ENCODE measurements around the gene FKBP14. TPM values are rescaled to one million over a fixed set of nuclear protein-coding genes. Genes with fewer than 3 reads are reported as not detected.

The FKBP14 gene
- polyA plus RNA-seq, 2 of the 4 experiments (the other 2 are of a cell fraction): 10.6 to 22.8 TPM

DNA sequence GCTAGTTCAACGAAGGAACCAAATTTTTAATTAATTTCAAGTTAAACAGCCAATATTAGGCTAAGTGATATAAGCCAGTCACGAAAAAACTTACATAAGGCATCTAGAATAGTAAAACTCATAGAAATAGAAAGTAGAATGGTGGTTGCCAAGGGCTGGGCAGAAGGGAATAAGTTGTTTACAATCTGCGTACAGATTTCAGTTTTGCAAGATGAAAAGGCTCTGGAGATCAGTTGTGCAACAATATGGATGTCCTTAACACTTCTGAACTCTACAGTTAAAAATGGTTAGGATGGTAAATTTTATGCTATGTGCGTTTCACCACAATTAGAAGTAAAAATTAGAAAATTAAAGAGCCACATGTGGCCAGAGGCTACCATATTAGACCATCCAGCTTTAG, 50.2 kb downstream of the FKBP14 start:
- FAIRE-seq (no peak), ATAC-seq (no peak), DNase-seq (ENCODE audit: low read depth in 1 of 2, low spot score in 1 of 2) (no peak)
- ChIA-PET CTCF (interaction anchor here (1.2 kb wide), 1 partner anchor 33 kb away, joined by 3 read pairs; no protein-coding TSS in a partner anchor), POLR2A (no interaction called here)
- 95% methylated on average over 4 of the region's 4 CpGs for WGBS (ENCODE audit: missing lambda C conversion rate)
- H3K27ac ChIP-seq: no peak overlapping the region
- H3K4me3 ChIP-seq: no peak overlapping the region
- H3K9me3 ChIP-seq: no peaks in the 10 kb centered on the region
- TF ChIP-seq CTCF (IDR thresholded peaks at IDR 0.05): no peak
- TF ChIP-seq JUN (IDR thresholded peaks at IDR 0.05): no peak
- H3K4me1 ChIP-seq: no peaks in the 10 kb centered on the region
- H3K4me2 ChIP-seq: no peak overlapping the region

DNA sequence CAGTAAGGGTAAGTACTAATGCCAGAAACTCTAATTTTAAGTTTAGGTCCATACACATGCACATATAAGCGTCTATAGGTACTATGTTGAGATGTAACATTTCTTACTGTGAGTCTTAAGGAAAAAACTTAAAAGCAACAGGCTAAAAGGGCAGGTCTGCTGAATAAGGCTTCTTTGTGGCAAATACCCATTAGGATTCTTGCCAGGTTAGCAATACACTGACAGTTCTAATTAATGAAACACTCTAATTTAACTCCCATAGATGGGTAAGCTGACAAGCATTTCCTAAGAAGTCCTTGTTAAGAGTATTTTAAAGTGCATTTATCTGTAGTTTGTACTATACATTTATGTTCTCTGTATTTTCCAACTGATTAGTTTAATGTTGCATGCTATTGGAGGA, 50.9 kb downstream of the FKBP14 start:
- ATAC-seq (no peak), FAIRE-seq (no peak), DNase-seq (ENCODE audit: low read depth in 1 of 2, low spot score in 1 of 2) (no peak)
- 86% methylated on average over 1 of the region's 1 CpG for WGBS (ENCODE audit: missing lambda C conversion rate)
- H3K9me3 ChIP-seq: no peaks in the 10 kb centered on the region
- no peaks in the 10 kb centered on the region for H3K4me1 ChIP-seq
- no peak overlapping the region for H3K4me3 ChIP-seq
- CTCF ChIA-PET: no interaction called here
- TF ChIP-seq HOXB5 (CRISPR knock-in tag; IDR thresholded peaks at IDR 0.05): no peak
- TF ChIP-seq, protein P1, sequence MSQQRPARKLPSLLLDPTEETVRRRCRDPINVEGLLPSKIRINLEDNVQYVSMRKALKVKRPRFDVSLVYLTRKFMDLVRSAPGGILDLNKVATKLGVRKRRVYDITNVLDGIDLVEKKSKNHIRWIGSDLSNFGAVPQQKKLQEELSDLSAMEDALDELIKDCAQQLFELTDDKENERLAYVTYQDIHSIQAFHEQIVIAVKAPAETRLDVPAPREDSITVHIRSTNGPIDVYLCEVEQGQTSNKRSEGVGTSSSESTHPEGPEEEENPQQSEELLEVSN (IDR thresholded peaks at IDR 0.05; ENCODE audit: borderline replicate concordance, low read depth): no peak
- no peak for TF ChIP-seq NFE2L2 (conservative IDR thresholded peaks at IDR 0.05; ENCODE audit: low read length)
- no peak for TF ChIP-seq RAD21 (conservative IDR thresholded peaks at IDR 0.05 in 1 of 2, IDR thresholded peaks at IDR 0.05 in 1 of 2)
- no peak for TF ChIP-seq HOXA7 (CRISPR knock-in tag; IDR thresholded peaks at IDR 0.05)
- no peak for TF ChIP-seq JUN (IDR thresholded peaks at IDR 0.05)
- TF ChIP-seq CEBPB (IDR thresholded peaks at IDR 0.05): no peak
- TF ChIP-seq ELK1 (IDR thresholded peaks at IDR 0.05; ENCODE audit: low read depth, low read length): no peak
- TF ChIP-seq CHD4 (IDR thresholded peaks at IDR 0.05; ENCODE audit: borderline replicate concordance): no peak
- no peak for TF ChIP-seq GATA3 (IDR thresholded peaks at IDR 0.05; ENCODE audit: borderline replicate concordance)
- TF ChIP-seq JUNB (IDR thresholded peaks at IDR 0.05): no peak
- TF ChIP-seq NPAS2 (CRISPR knock-in tag; IDR thresholded peaks at IDR 0.05; ENCODE audit: borderline replicate concordance): no peak
- TF ChIP-seq, protein P2, sequence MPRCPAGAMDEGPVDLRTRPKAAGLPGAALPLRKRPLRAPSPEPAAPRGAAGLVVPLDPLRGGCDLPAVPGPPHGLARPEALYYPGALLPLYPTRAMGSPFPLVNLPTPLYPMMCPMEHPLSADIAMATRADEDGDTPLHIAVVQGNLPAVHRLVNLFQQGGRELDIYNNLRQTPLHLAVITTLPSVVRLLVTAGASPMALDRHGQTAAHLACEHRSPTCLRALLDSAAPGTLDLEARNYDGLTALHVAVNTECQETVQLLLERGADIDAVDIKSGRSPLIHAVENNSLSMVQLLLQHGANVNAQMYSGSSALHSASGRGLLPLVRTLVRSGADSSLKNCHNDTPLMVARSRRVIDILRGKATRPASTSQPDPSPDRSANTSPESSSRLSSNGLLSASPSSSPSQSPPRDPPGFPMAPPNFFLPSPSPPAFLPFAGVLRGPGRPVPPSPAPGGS (IDR thresholded peaks at IDR 0.05): no peak
- TF ChIP-seq CBX8 (IDR thresholded peaks at IDR 0.05): no peak
- no peak for TF ChIP-seq SMC3 (IDR thresholded peaks at IDR 0.05)
- no peak for TF ChIP-seq REST (IDR thresholded peaks at IDR 0.05)
- no peak for TF ChIP-seq HES2 (IDR thresholded peaks at IDR 0.05)
- POLR2A ChIA-PET: no interaction called here
- H3K27ac ChIP-seq: no peak overlapping the region
- H3K4me2 ChIP-seq: no peak overlapping the region

All from A549 (cell line).